Measurements from ENCODE around the gene PRR15.

GRCh38 chr7:29563590-29564495, at the start of gene PRR15:
- TF ChIP-seq CTCF (IDR thresholded peaks at IDR 0.05; ENCODE audit: low read depth, low read length, missing input control) (no peak), MAX (IDR thresholded peaks at IDR 0.05) (no peak), RAD21 (IDR thresholded peaks at IDR 0.05) (no peak), YY1 (IDR thresholded peaks at IDR 0.05) (no peak)

Measured in liver (tissue), 3 donors.